Thymus (tissue), 11 donors: ENCODE results near the gene CCT2. TPM values are rescaled to one million over a fixed set of nuclear protein-coding genes. Genes with fewer than 3 reads are reported as not detected.

Experiments
- DNase-seq, 9 donors: peaks; one replicate each; pipeline ENCODE4 v3.0.0-alpha.2; 2013; ENCODE audit warnings: low spot score in 9 of 9, low read depth in 6 of 9, missing footprints in 1 of 9
- H3K27ac ChIP-seq, 2 donors: one replicate each; pipeline ENCODE4 v1.5.1; 2013; ENCODE audit warnings: control low read depth in 1 of 2, low read depth in 1 of 2, low read length in 1 of 2, mild to moderate bottlenecking in 1 of 2, moderate library complexity in 1 of 2
- H3K27me3 ChIP-seq, 2 donors: one replicate each; pipeline ENCODE4 v1.5.1; 2013; ENCODE audit warnings: low read length in 1 of 2; ENCODE audit not compliant: control insufficient read depth in 2 of 2, insufficient read depth in 1 of 2
- H3K36me3 ChIP-seq, 2 donors: one replicate each; pipeline ENCODE4 v1.5.1; 2013; ENCODE audit warnings: low read length in 1 of 2, mild to moderate bottlenecking in 1 of 2, moderate library complexity in 1 of 2; ENCODE audit not compliant: control insufficient read depth in 2 of 2, insufficient read depth in 2 of 2
- H3K4me1 ChIP-seq, 2 donors: one replicate each; pipeline ENCODE4 v1.5.1; 2013; ENCODE audit warnings: low read length in 2 of 2; ENCODE audit not compliant: control insufficient read depth in 2 of 2, insufficient read depth in 2 of 2
- H3K4me3 ChIP-seq, 2 donors: one replicate each; pipeline ENCODE4 v1.5.1; 2013; ENCODE audit warnings: low read length in 2 of 2, control low read depth in 1 of 2, mild to moderate bottlenecking in 1 of 2
- H3K9me3 ChIP-seq, 2 donors: one replicate each; pipeline ENCODE4 v1.5.1; 2013; ENCODE audit warnings: low read length in 1 of 2, mild to moderate bottlenecking in 1 of 2; ENCODE audit not compliant: control insufficient read depth in 2 of 2, insufficient read depth in 1 of 2
- WGBS: extraction: QIAGEN DNeasy Blood & Tissue Kit; methylation state at CpG from one replicate; pipeline ENCODE4 v1.1.7; 2013; 5-methylcytosine and 5-hydroxymethylcytosine counted together
- polyA plus RNA-seq: library from polyadenylated mRNA; stranded (reverse); fragments of 200-250 nt; gene quantifications from one replicate; pipeline ENCODE4 v1.2.3, GENCODE V29; 2013
- total RNA-seq: library from RNA; stranded (reverse); fragments of 120-200 nt; gene quantifications from one replicate; pipeline ENCODE4 v1.2.4, GENCODE V29; 2013
- donor health status: healthy.

CCT2 gene
- total and polyA plus RNA-seq, 2 donors, result 126 to 270 TPM

DNA sequence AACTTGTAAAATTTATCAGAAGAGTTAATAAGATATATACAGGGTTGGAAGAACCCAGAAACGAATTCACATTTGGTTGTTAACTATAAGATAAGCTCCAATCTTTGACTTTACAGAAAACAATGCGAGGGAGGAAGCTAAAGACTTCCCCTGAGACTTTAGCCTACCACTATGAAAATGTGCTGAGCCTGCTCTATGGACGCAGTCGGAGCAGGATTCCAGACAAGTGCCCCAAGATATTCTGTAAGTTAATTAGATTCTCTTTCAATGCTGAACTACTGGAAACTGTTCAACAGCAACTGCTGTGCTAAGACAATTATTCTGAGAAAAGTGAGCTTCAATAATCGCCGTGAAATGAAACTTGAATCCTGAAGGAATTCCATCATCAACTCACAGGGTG is 33.8 kb downstream of the CCT2 start:
- no peaks in the 10 kb centered on the region for H3K36me3 ChIP-seq
- no peaks in the 10 kb centered on the region for H3K4me1 ChIP-seq
- H3K9me3 ChIP-seq, result no peaks in the 10 kb centered on the region
- no peak overlapping the region for H3K4me3 ChIP-seq
- no peaks in the 10 kb centered on the region for H3K27me3 ChIP-seq
- H3K27ac ChIP-seq, result no peak overlapping the region
- DNase-seq, result no peak
- 81% methylated on average over 6 of the region's 6 CpGs for WGBS

DNA sequence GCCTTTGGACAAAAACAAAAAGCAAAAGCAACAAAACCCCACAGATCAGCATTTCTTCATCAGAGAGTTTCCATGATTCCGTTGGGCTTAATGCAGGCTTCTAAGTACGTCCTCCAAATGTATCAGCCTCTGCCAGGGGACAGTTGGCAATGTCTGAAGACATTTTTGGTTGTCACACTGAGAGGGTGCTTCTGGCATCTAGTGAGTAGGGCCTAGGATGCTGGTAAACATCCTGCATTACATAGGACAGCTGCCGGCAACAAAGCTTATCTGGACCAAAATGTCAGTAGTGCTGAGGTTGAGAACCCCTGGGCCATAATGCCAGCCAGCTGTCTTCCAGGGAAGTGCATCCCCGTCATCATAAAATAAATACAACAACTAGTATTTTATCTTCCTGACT is 34.8 kb downstream of the CCT2 start:
- no peak overlapping the region for H3K27ac ChIP-seq
- H3K27me3 ChIP-seq, result no peaks in the 10 kb centered on the region
- H3K9me3 ChIP-seq, result no peaks in the 10 kb centered on the region
- H3K36me3 ChIP-seq, result no peaks in the 10 kb centered on the region
- no peaks in the 10 kb centered on the region for H3K4me1 ChIP-seq
- DNase-seq, result no peak
- H3K4me3 ChIP-seq, result no peak overlapping the region
- WGBS, result 96% methylated on average over 4 of the region's 4 CpGs

DNA sequence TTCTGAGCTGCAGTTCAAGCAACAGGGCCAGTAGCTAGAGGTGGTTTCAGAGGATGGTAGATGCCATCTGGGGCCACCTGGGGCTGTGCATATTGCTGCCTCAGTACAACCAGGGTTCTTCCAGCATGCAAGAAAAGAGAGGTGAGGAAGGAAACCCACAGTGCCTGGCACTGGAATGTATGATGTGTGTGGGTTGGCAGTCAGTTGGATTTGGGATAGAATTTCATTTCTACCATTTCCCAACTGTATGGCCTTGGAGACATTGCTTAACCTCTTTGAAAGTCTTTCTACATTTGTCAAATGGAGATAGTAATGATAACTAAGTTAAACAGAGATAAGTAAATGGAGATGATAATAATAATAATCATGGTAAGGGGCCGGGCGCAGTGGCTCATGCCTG is 35.7 kb downstream of the CCT2 start:
- no peak for DNase-seq
- no peak overlapping the region for H3K4me3 ChIP-seq
- over 99% methylated on average over 2 of the region's 2 CpGs for WGBS
- H3K9me3 ChIP-seq, result no peaks in the 10 kb centered on the region
- H3K27ac ChIP-seq, result no peak overlapping the region
- no peaks in the 10 kb centered on the region for H3K27me3 ChIP-seq
- no peaks in the 10 kb centered on the region for H3K36me3 ChIP-seq
- H3K4me1 ChIP-seq, result no peaks in the 10 kb centered on the region

DNA sequence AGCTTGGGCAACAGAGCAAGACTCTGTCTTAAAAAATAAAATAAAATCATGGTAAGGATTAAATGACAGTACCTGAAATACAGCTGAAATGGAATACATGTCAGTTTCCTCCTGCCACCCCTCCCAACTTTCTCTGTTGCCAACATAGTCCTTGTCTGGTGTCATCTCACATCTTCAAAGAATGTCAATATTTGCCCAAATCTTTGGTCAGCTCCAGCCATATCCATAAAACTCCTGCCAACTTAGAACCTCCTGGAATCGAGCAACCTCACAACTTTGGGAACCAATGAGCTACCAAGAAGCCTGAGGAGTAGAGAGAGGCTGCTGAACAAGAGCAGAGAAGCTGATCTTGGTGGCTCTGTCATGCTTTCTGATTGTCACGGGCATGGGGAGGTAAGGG is 36.3 kb downstream of the CCT2 start:
- Histone ChIP-seq H3K4me1 (no peaks in the 10 kb centered on the region), H3K4me3 (no peak overlapping the region), H3K27ac (no peak overlapping the region), H3K27me3 (no peaks in the 10 kb centered on the region), H3K36me3 (no peaks in the 10 kb centered on the region), H3K9me3 (no peaks in the 10 kb centered on the region)
- WGBS, result 94% methylated on average over 2 of the region's 2 CpGs
- no peak for DNase-seq

DNA sequence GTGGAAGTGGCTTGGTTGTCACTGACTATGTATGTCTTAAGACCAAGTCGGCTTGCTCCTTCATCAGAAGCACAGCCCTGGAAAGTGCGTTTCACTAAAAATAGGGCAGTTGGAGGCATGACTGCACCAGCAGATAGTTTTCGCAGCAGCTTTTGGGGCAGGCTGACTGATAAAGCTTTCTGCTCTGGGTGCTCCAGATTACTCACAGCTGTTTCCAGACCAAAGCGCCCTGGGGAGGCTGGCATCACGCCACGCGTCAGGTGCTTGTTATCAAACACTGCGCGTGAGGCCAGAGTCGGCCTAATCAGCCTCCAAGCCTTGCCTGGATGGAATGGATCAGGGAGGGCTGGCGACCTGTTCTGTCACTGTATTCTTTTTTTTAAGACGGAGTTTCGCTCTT is 38.7 kb downstream of the CCT2 start:
- no peak for DNase-seq
- no peaks in the 10 kb centered on the region for H3K36me3 ChIP-seq
- H3K4me3 ChIP-seq, result no peak overlapping the region
- H3K4me1 ChIP-seq, result no peaks in the 10 kb centered on the region
- 97% methylated on average over 13 of the region's 13 CpGs for WGBS
- no peaks in the 10 kb centered on the region for H3K27me3 ChIP-seq
- no peaks in the 10 kb centered on the region for H3K9me3 ChIP-seq
- H3K27ac ChIP-seq, result no peak overlapping the region

DNA sequence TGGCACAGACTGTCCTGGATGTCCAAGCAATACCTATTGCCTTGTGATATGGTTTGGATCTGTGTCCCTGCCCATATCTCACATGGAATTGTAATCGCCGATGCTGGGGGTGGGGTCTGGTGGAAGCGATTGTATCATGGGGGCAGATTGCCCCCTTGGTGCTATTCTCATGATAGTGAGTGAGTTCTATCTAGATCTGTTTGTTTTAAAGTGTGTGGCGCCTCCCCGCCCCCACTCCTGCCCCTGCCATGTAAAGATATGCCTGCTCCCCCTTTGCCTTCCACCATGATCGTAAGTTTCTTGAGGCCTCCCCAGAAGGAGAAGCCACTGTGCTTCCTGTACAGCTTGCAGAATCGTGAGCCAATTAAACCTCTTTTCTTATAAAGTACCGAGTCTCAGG is 42.2 kb downstream of the CCT2 start:
- no peak for DNase-seq
- Histone ChIP-seq H3K27me3 (no peaks in the 10 kb centered on the region), H3K9me3 (no peaks in the 10 kb centered on the region), H3K4me3 (no peak overlapping the region), H3K4me1 (no peaks in the 10 kb centered on the region), H3K27ac (no peak overlapping the region), H3K36me3 (no peaks in the 10 kb centered on the region)
- 95% methylated on average over 8 of the region's 8 CpGs for WGBS

DNA sequence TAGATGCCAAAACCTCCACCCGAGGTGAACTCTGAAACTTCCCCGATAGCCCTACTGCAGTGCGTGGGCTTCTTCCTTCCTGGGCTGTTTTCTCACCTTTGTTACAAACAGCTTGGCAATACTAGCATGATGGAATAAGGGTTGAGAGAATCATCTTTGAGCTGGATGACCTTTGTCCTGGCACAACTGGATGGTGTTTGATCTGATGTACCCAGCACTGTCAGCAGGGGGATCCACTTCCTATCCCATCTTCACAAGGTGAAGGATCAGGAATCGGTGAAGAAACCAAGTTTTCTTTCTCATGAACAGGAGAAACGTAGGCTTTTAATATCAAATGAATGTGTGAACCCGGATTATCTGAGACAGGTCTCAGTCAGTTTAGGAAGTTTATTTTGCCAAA is 44.9 kb downstream of the CCT2 start:
- no peaks in the 10 kb centered on the region for H3K9me3 ChIP-seq
- DNase-seq, result no peak
- H3K36me3 ChIP-seq, result no peaks in the 10 kb centered on the region
- no peak overlapping the region for H3K27ac ChIP-seq
- no peaks in the 10 kb centered on the region for H3K27me3 ChIP-seq
- no peaks in the 10 kb centered on the region for H3K4me1 ChIP-seq
- WGBS, result 94% methylated on average over 6 of the region's 6 CpGs
- no peak overlapping the region for H3K4me3 ChIP-seq

DNA sequence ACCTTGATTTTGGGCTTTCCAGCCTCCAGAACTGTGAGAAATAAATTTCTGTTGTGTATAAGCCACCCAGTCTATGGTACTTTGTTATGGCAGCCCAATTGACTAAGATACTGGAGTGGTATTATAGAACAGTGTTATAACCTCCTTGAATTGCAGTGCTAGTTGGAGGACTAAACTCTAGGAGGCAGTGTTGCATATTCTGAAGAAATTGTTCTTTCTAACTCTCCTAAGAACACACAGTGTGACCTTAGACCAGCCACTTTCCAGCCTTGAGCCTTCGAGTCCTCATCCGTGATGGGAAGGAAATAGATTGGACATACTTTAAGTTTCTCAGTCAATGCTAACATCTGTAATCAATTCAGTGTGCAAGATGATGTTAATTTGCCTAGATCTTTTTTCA is 47.8 kb downstream of the CCT2 start:
- H3K27ac ChIP-seq, result no peak overlapping the region
- DNase-seq, result no peak
- H3K4me3 ChIP-seq, result no peak overlapping the region
- WGBS, result 98% methylated on average over 2 of the region's 2 CpGs
- no peaks in the 10 kb centered on the region for H3K9me3 ChIP-seq
- H3K27me3 ChIP-seq, result no peaks in the 10 kb centered on the region
- H3K36me3 ChIP-seq, result no peaks in the 10 kb centered on the region
- H3K4me1 ChIP-seq, result no peaks in the 10 kb centered on the region

DNA sequence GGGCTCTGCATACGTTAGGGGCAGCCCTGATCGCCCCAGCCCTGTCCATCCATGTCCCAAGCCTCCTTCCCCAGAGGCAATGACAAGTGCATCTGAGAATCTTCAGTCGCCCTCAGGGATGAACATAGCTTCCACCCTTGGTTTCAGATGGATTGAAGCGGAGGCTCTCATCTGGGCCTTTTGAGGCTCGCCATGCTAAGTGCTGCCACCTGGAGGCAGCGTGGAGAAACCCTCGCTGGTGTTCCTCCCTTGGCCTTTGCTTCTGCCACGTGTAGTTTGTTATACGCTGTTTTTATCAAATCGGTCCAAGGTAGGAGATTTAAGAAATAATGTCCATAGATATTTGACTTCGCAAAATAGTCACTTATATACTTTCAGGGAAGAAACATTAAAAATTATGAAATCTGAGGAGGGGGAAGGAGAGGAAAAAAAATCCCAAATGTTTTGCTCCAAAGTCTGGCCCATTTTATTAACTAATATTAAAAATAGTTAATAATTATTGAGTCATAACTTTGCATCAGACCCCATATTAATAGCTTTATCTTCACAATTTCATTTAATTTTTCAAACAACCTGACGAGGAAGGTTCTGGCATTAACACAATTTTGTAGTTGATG is 54.2 kb downstream of the CCT2 start:
- Histone ChIP-seq H3K27me3 (no peaks in the 10 kb centered on the region), H3K36me3 (no peaks in the 10 kb centered on the region), H3K9me3 (no peaks in the 10 kb centered on the region), H3K4me3 (no peak overlapping the region), H3K4me1 (no peaks in the 10 kb centered on the region), H3K27ac (no peak overlapping the region)
- 40% methylated on average over 12 of the region's 12 CpGs for WGBS
- DNase-seq, result peak; percentile 11 to 72 (median 48)

DNA sequence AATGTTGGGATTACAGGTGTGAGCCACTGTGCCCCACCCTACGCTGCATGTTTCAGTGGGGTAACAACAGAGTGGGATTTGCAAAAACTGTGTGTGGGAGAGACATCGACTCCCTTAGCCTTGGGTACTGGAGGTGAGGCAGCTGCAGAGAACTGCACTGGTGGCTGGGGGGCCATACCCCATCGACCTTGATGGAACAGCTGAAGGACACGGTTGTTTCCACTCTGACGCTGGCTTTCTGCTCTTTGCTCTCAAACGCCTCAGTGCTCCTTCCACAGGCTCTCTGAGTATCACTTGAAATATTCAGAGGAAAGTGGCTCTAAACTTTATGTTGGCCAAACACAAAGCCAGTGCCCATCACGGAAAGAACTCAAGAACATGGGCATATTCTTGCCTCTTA is 56.3 kb downstream of the CCT2 start:
- Histone ChIP-seq H3K9me3 (no peaks in the 10 kb centered on the region), H3K4me3 (no peak overlapping the region), H3K27ac (no peak overlapping the region), H3K36me3 (no peaks in the 10 kb centered on the region), H3K4me1 (no peaks in the 10 kb centered on the region), H3K27me3 (no peaks in the 10 kb centered on the region)
- no peak for DNase-seq
- 95% methylated on average over 7 of the region's 7 CpGs for WGBS
